Lower lobe of right lung (tissue), 2 donors: ENCODE measurements around the gene RNF5. TPM values are rescaled to one million over a fixed set of nuclear protein-coding genes. Genes with fewer than 3 reads are reported as not detected.
"Not testable (repeated sequence)": the region's sequence is repeated elsewhere in the genome, so short reads cannot be mapped to it uniquely, and the experiment has no call there.

Experiments used
- ATAC-seq, 2 donors: fragments of 200-7000 bp; cut with Tn5 transposase; one replicate each; pipeline ENCODE4 v1.9.1; 2020 to 2022; ENCODE audit warnings: mild to moderate bottlenecking in 2 of 2, moderate library complexity in 2 of 2
- DNase-seq: peaks from one replicate; pipeline ENCODE4 v3.0.0-alpha.2; 2020
- H3K27ac ChIP-seq: fragments of 200-600 bp; one replicate; pipeline ENCODE4 v1.8.0; 2022
- H3K27me3 ChIP-seq: fragments of 200-600 bp; one replicate; pipeline ENCODE4 v1.8.0; 2022; ENCODE audit warnings: low read depth
- H3K36me3 ChIP-seq: fragments of 200-600 bp; one replicate; pipeline ENCODE4 v1.8.0; 2022; ENCODE audit warnings: mild to moderate bottlenecking
- H3K4me1 ChIP-seq: fragments of 200-600 bp; one replicate; pipeline ENCODE4 v1.8.0; 2022
- H3K4me3 ChIP-seq: fragments of 200-600 bp; one replicate; pipeline ENCODE4 v1.8.0; 2022; ENCODE audit warnings: mild to moderate bottlenecking
- H3K9me3 ChIP-seq: fragments of 200-600 bp; one replicate; pipeline ENCODE4 v1.8.0; 2022
- intact Hi-C: fragments of 100-400 bp; cut with DNase I; formaldehyde crosslinking; loops from one replicate; pipeline ENCODE4 v1.11.0; 2022
- total RNA-seq: library from RNA; stranded (reverse); fragmentation: NEBNext Ultra II Directional; extraction: Animal tissue kit (Norgen Biotek cat#: 25700); gene quantifications from one replicate; pipeline ENCODE4 v1.2.1, GENCODE V29; 2021
- TF ChIP-seq, protein P1 (sequence below): fragments of 200-600 bp; IDR thresholded peaks from one replicate; pipeline ENCODE4 v1.8.0; 2022; ENCODE audit warnings: antibody characterized with exemption, mild to moderate bottlenecking
- donor health status: DM: no; HTN: yes; CAD: no; lungs with severe emphysema.

Gene RNF5
- total RNA-seq, 1 donor from 2014 or later, result 44.9 TPM

DNA sequence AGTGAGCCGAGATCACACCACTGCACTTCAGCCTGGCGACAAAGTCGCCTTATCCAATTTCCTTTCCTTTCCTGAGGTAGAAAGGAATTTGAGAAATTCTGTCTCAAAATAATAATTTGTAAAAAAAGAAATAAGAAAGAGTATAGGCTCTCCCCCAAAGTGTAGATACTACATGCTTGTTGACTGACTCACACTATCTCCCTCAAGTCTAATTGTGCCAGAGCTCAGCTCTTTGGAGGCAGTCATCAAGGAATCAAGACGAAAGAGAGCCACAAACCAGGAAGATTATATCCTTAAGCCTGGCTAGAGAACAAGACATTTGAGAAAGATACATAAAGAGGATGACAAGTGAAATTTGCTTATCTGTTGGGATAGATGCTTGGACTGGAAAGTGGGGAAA lies 44.4 kb upstream of the RNF5 start:
- no peak for ATAC-seq
- intact Hi-C loops, result no loop called here
- TF ChIP-seq, protein P1, sequence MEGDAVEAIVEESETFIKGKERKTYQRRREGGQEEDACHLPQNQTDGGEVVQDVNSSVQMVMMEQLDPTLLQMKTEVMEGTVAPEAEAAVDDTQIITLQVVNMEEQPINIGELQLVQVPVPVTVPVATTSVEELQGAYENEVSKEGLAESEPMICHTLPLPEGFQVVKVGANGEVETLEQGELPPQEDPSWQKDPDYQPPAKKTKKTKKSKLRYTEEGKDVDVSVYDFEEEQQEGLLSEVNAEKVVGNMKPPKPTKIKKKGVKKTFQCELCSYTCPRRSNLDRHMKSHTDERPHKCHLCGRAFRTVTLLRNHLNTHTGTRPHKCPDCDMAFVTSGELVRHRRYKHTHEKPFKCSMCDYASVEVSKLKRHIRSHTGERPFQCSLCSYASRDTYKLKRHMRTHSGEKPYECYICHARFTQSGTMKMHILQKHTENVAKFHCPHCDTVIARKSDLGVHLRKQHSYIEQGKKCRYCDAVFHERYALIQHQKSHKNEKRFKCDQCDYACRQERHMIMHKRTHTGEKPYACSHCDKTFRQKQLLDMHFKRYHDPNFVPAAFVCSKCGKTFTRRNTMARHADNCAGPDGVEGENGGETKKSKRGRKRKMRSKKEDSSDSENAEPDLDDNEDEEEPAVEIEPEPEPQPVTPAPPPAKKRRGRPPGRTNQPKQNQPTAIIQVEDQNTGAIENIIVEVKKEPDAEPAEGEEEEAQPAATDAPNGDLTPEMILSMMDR, result no peak

DNA sequence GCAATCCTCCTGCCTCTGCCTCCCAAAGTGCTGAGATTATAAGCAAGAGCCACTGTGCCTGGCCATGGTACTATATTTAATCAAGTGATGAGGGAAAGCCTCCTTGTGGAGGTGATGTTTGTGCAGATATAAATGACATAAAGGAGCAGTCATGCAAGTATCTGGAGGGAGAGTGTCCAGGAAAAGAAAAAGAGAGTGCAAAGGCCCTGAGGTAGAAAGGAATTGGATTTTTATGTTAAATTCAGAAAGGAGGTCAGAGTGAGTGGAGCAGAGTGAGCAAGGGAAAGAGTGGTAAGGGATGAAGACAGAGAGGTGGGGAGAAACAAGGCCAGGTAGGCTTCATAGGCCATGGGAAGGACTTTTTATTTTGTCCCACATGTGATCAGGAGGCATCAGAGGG lies 40.8 kb upstream of the RNF5 start:
- intact Hi-C loops, result no loop called here
- Histone ChIP-seq H3K9me3 (no peaks in the 10 kb centered on the region), H3K27ac (no peak overlapping the region), H3K4me1 (no peaks in the 10 kb centered on the region), H3K27me3 (peaks cover 5% of the 10 kb centered on the region), H3K4me3 (no peak overlapping the region), H3K36me3 (no peaks in the 10 kb centered on the region)
- DNase-seq, result no peak
- ATAC-seq, result no peak
- TF ChIP-seq, protein P1, result no peak

More for the DNA sequence above, 44.4 kb upstream of the RNF5 start:
- H3K9me3 ChIP-seq, result no peaks in the 10 kb centered on the region
- no peak overlapping the region for H3K27ac ChIP-seq
- H3K36me3 ChIP-seq, result no peaks in the 10 kb centered on the region
- DNase-seq, result no peak
- H3K4me3 ChIP-seq, result no peak overlapping the region
- H3K27me3 ChIP-seq, result no peaks in the 10 kb centered on the region
- peaks cover 9% of the 10 kb centered on the region for H3K4me1 ChIP-seq

DNA sequence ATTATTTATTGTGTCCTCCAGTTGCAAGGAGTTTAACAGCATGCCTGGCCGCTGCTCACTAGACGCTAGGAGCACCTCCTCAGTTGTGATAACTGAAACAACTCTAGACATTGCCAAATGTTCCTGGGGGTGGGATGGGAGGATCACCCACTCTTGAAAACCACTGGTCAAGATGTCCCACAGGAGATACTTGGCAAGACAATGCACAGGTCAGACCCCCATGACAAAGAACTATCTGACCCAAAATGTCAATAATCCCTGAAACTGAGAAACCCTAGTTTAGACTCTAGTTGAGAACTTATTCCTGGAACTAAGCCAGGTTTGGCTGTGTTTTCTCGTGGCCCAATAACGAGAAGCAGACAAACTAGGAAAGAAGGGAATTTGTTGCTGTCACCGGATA lies 38.6 kb upstream of the RNF5 start:
- ATAC-seq, result no peak
- H3K4me1 ChIP-seq, result no peaks in the 10 kb centered on the region
- intact Hi-C loops, result no loop called here

DNA sequence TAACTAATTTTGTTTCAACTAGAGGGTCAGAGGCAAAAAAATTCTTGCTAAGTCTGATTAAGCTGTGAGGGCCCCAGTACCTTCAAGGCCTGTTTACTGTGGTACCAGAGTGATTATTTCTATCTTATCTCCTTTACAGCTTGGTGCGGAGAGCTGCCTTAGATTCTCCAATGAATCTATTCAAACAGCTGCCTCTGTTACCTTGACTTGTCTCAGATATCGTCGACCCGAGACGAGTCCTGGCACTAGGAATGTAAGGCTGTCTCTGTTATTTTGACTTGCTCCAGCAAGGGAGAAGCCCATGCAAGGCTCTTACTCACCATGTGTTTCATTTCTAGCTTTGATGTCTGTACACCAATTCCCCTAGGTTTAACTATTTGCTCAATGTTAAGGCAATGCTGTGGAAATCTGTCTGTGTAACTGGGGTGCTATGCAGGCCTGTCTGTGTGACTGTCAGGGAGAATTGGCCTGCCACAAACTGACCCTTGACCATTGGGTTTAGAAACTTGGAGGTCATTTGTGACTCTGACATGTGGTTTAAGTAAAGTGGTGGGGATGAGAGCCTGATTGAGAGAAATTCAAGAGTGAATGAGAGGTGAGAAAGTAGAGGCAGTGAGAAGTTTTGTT lies 37.7 kb upstream of the RNF5 start:
- Histone ChIP-seq H3K36me3 (no peaks in the 10 kb centered on the region), H3K4me1 (no peaks in the 10 kb centered on the region), H3K4me3 (no peak overlapping the region), H3K27me3 (peaks cover 5% of the 10 kb centered on the region), H3K27ac (no peak overlapping the region), H3K9me3 (no peaks in the 10 kb centered on the region)
- intact Hi-C loops, result no loop called here
- ATAC-seq (no peak), DNase-seq (no peak)
- TF ChIP-seq, protein P1, result no peak

More for the DNA sequence above, 38.6 kb upstream of the RNF5 start:
- H3K4me3 ChIP-seq, result no peak overlapping the region
- TF ChIP-seq, protein P1, result no peak
- peaks cover 5% of the 10 kb centered on the region for H3K27me3 ChIP-seq
- no peak overlapping the region for H3K27ac ChIP-seq
- no peak for DNase-seq
- H3K36me3 ChIP-seq, result no peaks in the 10 kb centered on the region
- H3K9me3 ChIP-seq, result no peaks in the 10 kb centered on the region

DNA sequence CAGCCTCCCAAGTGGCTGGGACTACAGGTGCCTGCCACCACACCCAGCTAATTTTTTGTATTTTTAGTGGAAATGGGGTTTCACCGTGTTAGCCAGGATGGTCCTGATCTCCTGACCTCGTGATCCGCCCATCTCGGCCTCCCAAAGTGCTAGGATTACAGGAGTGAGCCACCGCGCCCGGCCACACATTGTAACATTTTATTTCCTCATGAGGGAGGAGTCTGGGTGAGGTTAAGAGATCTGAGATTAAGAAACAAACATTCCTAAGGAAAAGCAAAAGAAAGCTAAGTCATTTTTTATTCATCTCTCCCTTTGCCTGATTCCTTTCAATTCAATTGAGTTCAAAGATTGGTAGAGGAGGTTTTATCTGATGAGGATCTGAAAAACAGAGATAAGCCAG lies 34.0 kb upstream of the RNF5 start:
- H3K4me3 ChIP-seq, DNase-seq, ATAC-seq, H3K36me3 ChIP-seq, H3K27ac ChIP-seq, H3K9me3 ChIP-seq, intact Hi-C loops, H3K4me1 ChIP-seq: not testable (repeated sequence)
- H3K27me3 ChIP-seq, result peaks cover 25% of the 10 kb centered on the region

DNA sequence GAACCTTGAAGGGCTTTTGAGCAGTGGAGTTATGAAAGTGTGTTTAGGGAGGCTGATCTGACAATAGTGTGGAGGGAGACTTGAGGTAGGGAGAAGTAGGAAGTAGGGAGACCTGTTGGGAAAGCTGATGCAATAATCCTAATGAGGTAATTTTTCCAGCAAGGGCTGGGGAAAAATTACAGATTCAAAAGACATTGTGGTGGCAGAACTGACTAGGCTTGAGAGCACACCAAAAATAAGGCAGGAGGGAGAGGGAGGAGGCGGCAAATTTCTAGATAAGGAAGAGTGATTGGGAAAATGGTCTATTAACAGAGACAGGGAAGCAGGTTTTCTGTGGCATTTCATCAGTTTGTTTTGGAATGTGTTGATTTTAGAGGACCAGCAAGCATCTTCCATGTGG lies 31.9 kb upstream of the RNF5 start:
- H3K9me3 ChIP-seq, result no peaks in the 10 kb centered on the region
- intact Hi-C loops, result no loop called here
- DNase-seq (no peak), ATAC-seq (no peak)
- no peaks in the 10 kb centered on the region for H3K36me3 ChIP-seq
- no peak overlapping the region for H3K4me3 ChIP-seq
- TF ChIP-seq, protein P1, result no peak
- no peaks in the 10 kb centered on the region for H3K4me1 ChIP-seq
- H3K27ac ChIP-seq, result no peak overlapping the region
- H3K27me3 ChIP-seq, result peaks cover 39% of the 10 kb centered on the region
